Muscle of leg (tissue), 11 donors: ENCODE data around the gene BCAS3. TPM values are rescaled to one million over a fixed set of nuclear protein-coding genes. Genes with fewer than 3 reads are reported as not detected.
A peak's percentile ranks its signal among the peaks of the same experiment; 100 is the strongest.
"Not testable (repeated sequence)": the region's sequence is repeated elsewhere in the genome, so short reads cannot be mapped to it uniquely, and the experiment has no call there.

Experiments
- DNase-seq: peaks from one replicate; pipeline ENCODE4 v3.0.0; 2013
- H3K27ac ChIP-seq: one replicate; pipeline ENCODE4 v1.5.1; 2013; ENCODE audit warnings: mild to moderate bottlenecking, low read length, control low read depth
- H3K27me3 ChIP-seq: one replicate; pipeline ENCODE4 v1.6.1; 2013; ENCODE audit warnings: low read length; ENCODE audit not compliant: control insufficient read depth, insufficient read depth
- H3K36me3 ChIP-seq: one replicate; pipeline ENCODE4 v1.6.1; 2013; ENCODE audit warnings: low read length; ENCODE audit not compliant: control insufficient read depth, insufficient read depth
- H3K4me1 ChIP-seq: one replicate; pipeline ENCODE4 v1.6.1; 2013; ENCODE audit warnings: low read length; ENCODE audit not compliant: control insufficient read depth, insufficient read depth
- H3K4me3 ChIP-seq: one replicate; pipeline ENCODE4 v1.5.1; 2013; ENCODE audit warnings: low read length, control low read depth
- H3K9me3 ChIP-seq: replicated peaks from 2 replicates; pipeline ENCODE4 v1.6.1; 2013; ENCODE audit warnings: low read depth, low read length; ENCODE audit not compliant: control insufficient read depth
- WGBS: methylation state at CpG from one replicate; pipeline ENCODE4 v1.1.5; 2013; ENCODE audit warnings: missing lambda C conversion rate; ENCODE audit not compliant: insufficient coverage; 5-methylcytosine and 5-hydroxymethylcytosine counted together
- polyA plus RNA-seq, 8 donors: library from polyadenylated mRNA; unstranded; fragments of 120-200 nt; gene quantifications; one replicate each; pipeline versions ENCODE4 v1.2.1 to v1.2.3, GENCODE V29; 2013; ENCODE audit warnings: inconsistent platforms in 1 of 8, low replicate concordance in 1 of 8; ENCODE audit not compliant: insufficient read length in 8 of 8, insufficient read depth in 1 of 8
- total RNA-seq: library from RNA; stranded (reverse); fragments of 120-200 nt; gene quantifications from one replicate; pipeline ENCODE4 v1.2.4, GENCODE V29; 2013

Gene BCAS3
- total and polyA plus RNA-seq, 9 donors = 7.6 to 15.8 (median 9.5) TPM

DNA sequence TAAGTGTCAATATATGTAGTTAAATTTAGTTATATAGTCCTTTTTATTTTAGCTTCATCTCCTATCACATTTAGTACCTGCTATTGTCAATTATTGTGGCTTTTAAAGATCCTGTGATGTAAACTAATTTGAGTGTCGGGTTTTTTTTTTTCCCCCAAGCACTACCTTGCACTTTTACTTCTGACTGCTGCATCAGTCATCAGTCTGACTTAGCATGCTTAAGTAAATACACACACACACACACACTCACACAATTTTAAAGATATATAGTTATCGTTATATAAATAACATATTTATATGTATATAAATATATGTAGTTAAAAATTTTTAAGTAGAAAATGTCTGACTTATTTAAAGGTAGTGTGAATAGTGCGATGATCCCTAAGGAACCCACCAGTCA lies 127.2 kb downstream of the BCAS3 start:
- WGBS = no CpG with 5 or more reads among the region's 3 CpGs
- no peaks in the 10 kb centered on the region for H3K36me3 ChIP-seq

DNA sequence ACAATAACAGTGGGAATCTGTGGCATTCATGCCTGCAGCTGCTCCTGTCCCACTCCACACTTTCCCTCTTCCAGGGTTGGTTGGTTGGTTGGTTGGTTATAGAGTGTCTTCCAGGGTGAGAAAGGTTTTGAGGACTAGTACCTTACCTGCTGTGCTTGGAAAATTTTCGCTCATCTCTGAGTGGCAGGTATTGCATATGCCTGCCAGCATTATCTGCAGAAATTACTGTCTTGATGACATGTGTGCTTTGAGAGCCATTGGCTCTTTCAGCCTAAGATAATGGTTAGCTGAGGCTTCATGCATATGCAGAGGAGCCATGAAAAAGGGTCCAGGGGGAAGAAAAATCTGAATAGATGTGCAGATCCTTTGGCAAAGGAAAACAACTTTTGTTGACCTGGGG lies 131.8 kb downstream of the BCAS3 start:
- whole genome bisulfite sequencing = 100% methylated on average over 1 of the region's 1 CpG
- Histone ChIP-seq H3K36me3 (no peaks in the 10 kb centered on the region), H3K4me3 (no peak overlapping the region), H3K9me3 (peaks cover 17% of the 10 kb centered on the region), H3K27me3 (no peaks in the 10 kb centered on the region), H3K4me1 (no peaks in the 10 kb centered on the region), H3K27ac (no peak overlapping the region)
- DNase-seq = no peak

More for the DNA sequence above, 127.2 kb downstream of the BCAS3 start:
- Histone ChIP-seq H3K4me3 (no peak overlapping the region), H3K27me3 (no peaks in the 10 kb centered on the region), H3K9me3 (no peaks in the 10 kb centered on the region), H3K4me1 (no peaks in the 10 kb centered on the region), H3K27ac (no peak overlapping the region)
- no peak for DNase-seq

GRCh38 chr17:60814941-60815340 lies 137.3 kb downstream of the BCAS3 start:
- H3K4me1 ChIP-seq, H3K27me3 ChIP-seq, DNase-seq, H3K4me3 ChIP-seq, H3K36me3 ChIP-seq, H3K27ac ChIP-seq: not testable (repeated sequence)
- WGBS = 100% methylated on average over 1 of the region's 2 CpGs
- H3K9me3 ChIP-seq = peaks cover 17% of the 10 kb centered on the region

GRCh38 chr17:60817192-60817591 lies 139.5 kb downstream of the BCAS3 start:
- H3K27ac ChIP-seq = no peak overlapping the region
- H3K9me3 ChIP-seq = peaks cover 12% of the 10 kb centered on the region
- no peak overlapping the region for H3K4me3 ChIP-seq
- peak; percentile 24 for DNase-seq
- no peaks in the 10 kb centered on the region for H3K4me1 ChIP-seq
- no CpG with 5 or more reads among the region's 1 CpG for WGBS
- no peaks in the 10 kb centered on the region for H3K36me3 ChIP-seq
- no peaks in the 10 kb centered on the region for H3K27me3 ChIP-seq

DNA sequence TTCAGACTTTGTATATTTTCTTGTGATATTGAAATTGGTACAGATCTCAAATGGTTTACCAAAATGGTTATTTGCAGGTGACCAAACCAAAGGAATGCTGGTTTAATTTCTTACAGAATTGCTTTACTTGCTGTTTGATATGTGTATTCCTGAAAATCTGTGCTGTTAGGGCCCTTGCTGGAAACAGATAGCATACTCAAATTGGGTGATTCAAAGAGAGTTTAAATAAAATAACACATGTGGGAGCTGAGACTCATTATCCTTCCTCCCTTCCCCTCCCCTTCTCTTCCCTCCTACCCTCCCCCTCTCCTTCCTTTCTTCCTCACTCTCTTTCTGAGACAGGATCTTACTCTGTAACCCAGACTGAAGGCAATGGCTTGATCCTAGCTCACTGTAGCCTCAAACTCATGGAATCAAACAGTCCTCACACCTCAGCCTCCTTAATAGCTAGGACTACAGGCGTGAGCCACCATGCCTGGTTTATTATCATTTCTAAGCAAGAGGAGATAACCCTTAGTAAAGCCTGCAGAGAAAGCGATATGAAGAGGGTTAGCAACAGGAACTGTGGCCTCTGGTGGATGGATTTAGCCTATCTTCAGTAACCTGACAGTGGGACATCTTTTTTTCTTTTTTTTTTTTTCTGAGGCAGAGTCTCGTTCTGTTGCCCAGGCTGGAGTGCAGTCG lies 141.9 kb downstream of the BCAS3 start:
- Histone ChIP-seq H3K27me3 (no peaks in the 10 kb centered on the region), H3K36me3 (no peaks in the 10 kb centered on the region), H3K9me3 (no peaks in the 10 kb centered on the region), H3K4me3 (no peak overlapping the region), H3K27ac (no peak overlapping the region), H3K4me1 (no peaks in the 10 kb centered on the region)
- WGBS = 100% methylated on average over 2 of the region's 4 CpGs
- DNase-seq = no peak

GRCh38 chr17:60823515-60823914 lies 145.9 kb downstream of the BCAS3 start:
- no peaks in the 10 kb centered on the region for H3K9me3 ChIP-seq
- 100% methylated on average over 2 of the region's 5 CpGs for WGBS
- H3K27ac ChIP-seq = no peak overlapping the region
- no peak for DNase-seq
- no peaks in the 10 kb centered on the region for H3K4me1 ChIP-seq
- H3K4me3 ChIP-seq = no peak overlapping the region
- H3K27me3 ChIP-seq = no peaks in the 10 kb centered on the region
- no peaks in the 10 kb centered on the region for H3K36me3 ChIP-seq

DNA sequence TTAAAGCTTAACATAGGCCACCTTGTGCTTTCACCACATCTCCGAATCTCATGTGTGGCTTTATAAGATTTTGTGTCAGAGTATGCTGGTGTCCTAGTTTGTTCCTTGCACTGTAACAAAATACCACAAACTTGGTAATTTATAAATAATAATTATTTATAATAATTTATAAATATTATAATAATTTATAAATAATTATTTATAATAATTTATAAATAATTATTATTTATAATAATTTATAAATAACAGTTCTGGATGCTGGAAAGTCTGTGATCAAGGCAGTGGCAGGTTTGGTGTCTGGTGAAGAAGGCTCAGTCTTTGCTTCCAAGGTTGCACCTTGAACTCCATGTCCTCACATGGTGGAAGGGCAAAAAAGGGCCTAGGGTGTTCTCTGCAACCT lies 147.7 kb downstream of the BCAS3 start:
- H3K4me1 ChIP-seq = no peaks in the 10 kb centered on the region
- no peak overlapping the region for H3K4me3 ChIP-seq
- no CpG with 5 or more reads among the region's 1 CpG for WGBS

GRCh38 chr17:60827943-60828342 lies 150.3 kb downstream of the BCAS3 start:
- Histone ChIP-seq H3K9me3 (no peaks in the 10 kb centered on the region), H3K27ac (no peak overlapping the region), H3K36me3 (no peaks in the 10 kb centered on the region), H3K27me3 (no peaks in the 10 kb centered on the region), H3K4me1 (no peaks in the 10 kb centered on the region), H3K4me3 (no peak overlapping the region)
- DNase-seq = peak; percentile 70

More for the DNA sequence above, 147.7 kb downstream of the BCAS3 start:
- no peaks in the 10 kb centered on the region for H3K27me3 ChIP-seq
- DNase-seq = no peak
- no peak overlapping the region for H3K27ac ChIP-seq
- H3K36me3 ChIP-seq = no peaks in the 10 kb centered on the region
- no peaks in the 10 kb centered on the region for H3K9me3 ChIP-seq

- no peaks in the 10 kb centered on the region for H3K4me1 ChIP-seq
- no peaks in the 10 kb centered on the region for H3K36me3 ChIP-seq
- H3K4me3 ChIP-seq = no peak overlapping the region
- H3K27ac ChIP-seq = no peak overlapping the region
- no CpG with 5 or more reads among the region's 2 CpGs for WGBS
- DNase-seq = peak; percentile 59
- no peaks in the 10 kb centered on the region for H3K9me3 ChIP-seq
- H3K27me3 ChIP-seq = no peaks in the 10 kb centered on the region
Observed at GRCh38 chr17:60832151-60832585, 154.5 kb downstream of the BCAS3 start.

DNA sequence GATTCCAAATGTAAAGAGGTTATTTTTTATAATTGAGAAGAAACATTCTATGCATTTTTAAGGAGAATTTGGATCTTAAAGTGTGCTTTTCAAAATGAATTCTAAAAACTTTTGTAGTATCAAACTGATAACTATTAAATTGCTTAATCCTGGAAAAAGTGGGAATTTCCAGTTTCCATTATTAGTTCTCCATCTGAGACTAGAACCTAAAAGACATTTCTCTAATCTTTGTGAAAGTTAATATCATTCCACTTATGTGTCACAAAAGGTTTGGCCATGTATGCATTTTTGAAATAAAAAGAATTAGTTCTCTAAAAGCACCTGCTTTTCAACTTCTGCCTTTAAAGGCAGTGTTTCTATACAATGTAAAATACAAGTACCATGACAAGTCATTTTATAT lies 155.0 kb downstream of the BCAS3 start:
- H3K27me3 ChIP-seq = no peaks in the 10 kb centered on the region
- DNase-seq = no peak
- no peaks in the 10 kb centered on the region for H3K36me3 ChIP-seq
- H3K9me3 ChIP-seq = no peaks in the 10 kb centered on the region
- no peak overlapping the region for H3K27ac ChIP-seq
- no peak overlapping the region for H3K4me3 ChIP-seq
- no peaks in the 10 kb centered on the region for H3K4me1 ChIP-seq

DNA sequence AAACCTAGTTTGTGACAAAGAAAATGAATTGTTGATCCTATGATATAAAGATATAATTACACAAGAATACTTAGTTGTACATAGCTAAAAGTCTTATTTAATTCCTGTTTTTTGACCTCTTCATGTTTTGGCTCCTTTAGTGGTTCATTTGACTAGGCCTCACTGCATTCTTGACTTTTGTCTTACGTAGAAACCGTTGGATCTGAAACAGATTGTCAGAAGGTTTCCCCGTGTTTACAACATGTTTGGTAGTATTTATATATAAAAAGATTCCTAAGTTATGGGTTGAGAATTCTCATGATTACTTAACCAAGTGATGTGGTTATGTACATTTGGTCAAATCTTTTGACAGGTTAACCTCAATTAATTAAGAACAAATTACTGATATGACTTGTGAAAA lies 162.8 kb downstream of the BCAS3 start:
- H3K27me3 ChIP-seq = no peaks in the 10 kb centered on the region
- no CpG with 5 or more reads among the region's 3 CpGs for WGBS
- no peak for DNase-seq

More for the DNA sequence above, 162.8 kb downstream of the BCAS3 start:
- no peaks in the 10 kb centered on the region for H3K9me3 ChIP-seq
- no peak overlapping the region for H3K4me3 ChIP-seq
- H3K36me3 ChIP-seq = no peaks in the 10 kb centered on the region
- no peak overlapping the region for H3K27ac ChIP-seq
- H3K4me1 ChIP-seq = no peaks in the 10 kb centered on the region
